Stimulated activated CD4-positive, alpha-beta T cell treated with anti-CD3 and anti-CD28 coated beads, Interleukin-1b, Interleukin-23, amount 100 ng/mL, for 4 hours (primary cell): Measurements from ENCODE around the gene CHST11.
"Not testable (repeated sequence)": the region's sequence is repeated elsewhere in the genome, so short reads cannot be mapped to it uniquely, and the experiment has no call there.

ENCODE experiments used
- DNase-seq, 2 donors: peaks; one replicate each; pipeline ENCODE4 v3.0.0-alpha.2; 2020; ENCODE audit warnings: low read depth in 2 of 2

Gene CHST11

GRCh38 chr12:104802208-104802607, 345.5 kb downstream of the CHST11 start:
- no peak for DNase-seq

- no peak for DNase-seq
These were observed 348.4 kb downstream of the CHST11 start for GRCh38 chr12:104805186-104805585.

- not testable (repeated sequence) for DNase-seq
These were observed 349.4 kb downstream of the CHST11 start for GRCh38 chr12:104806194-104806593.

GRCh38 chr12:104809251-104809650, 352.5 kb downstream of the CHST11 start:
- no peak for DNase-seq

- DNase-seq: no peak
These were observed 353.1 kb downstream of the CHST11 start for GRCh38 chr12:104809706-104810385.
